Measurements from ENCODE around the gene MICU1. TPM values are rescaled to one million over a fixed set of nuclear protein-coding genes. Genes with fewer than 3 reads are reported as not detected.

MICU1 gene
- polyA plus RNA-seq, 1 donor (not counting 4 experiments of a cell fraction or from before 2014, with no cell fraction given) = 19.4 TPM

DNA sequence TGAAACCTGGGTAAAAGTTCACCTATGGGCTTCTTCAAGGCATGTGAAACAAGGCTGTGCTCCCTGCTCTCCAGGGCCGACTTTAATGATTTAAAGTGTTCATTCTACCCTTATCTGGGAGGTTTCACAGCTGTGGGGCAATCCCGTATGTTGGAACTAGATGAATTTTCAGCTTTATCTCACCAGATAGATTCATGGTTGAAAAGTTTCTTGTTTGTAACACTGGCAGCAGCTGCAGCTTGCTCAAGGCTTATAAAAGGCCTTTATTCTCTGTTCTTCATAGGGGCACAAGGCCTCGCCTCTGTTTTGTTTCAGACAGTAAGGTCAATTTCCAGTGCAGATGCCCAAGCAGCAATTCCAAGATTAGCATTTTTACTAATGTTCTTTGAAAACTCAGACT, 200.7 kb downstream of the MICU1 start:
- FAIRE-seq (no peak), DNase-seq (ENCODE audit: low read depth, low spot score) (no peak)
- no peak overlapping the region for H3K4me3 ChIP-seq (ENCODE audit: control insufficient read depth in 2 of 3, extremely low read depth in 1 of 3, insufficient read depth in 2 of 3, low read depth in 1 of 3, low read length in 3 of 3)
- H3K4me2 ChIP-seq (ENCODE audit: control insufficient read depth, extremely low read depth, insufficient read depth, low read depth, low read length) = no peak overlapping the region
- no peaks in the 10 kb centered on the region for H3K9me1 ChIP-seq (ENCODE audit: control insufficient read depth, extremely low read depth, insufficient read depth, low read length)
- no peaks in the 10 kb centered on the region for H3K4me1 ChIP-seq (ENCODE audit: control insufficient read depth, extremely low read depth, insufficient read depth, low read length)
- no peaks in the 10 kb centered on the region for H3K9me3 ChIP-seq (ENCODE audit: control insufficient read depth, low read depth, low read length)
- H3K27me3 ChIP-seq (ENCODE audit: control insufficient read depth, extremely low read depth, insufficient read depth, low read length) = no peaks in the 10 kb centered on the region
- dilution Hi-C loops (cut with MboI; ENCODE audit: extremely low pct_ligation_motif_present, low sequenced_read_pairs) = no loop called here
- H3K36me3 ChIP-seq (ENCODE audit: control insufficient read depth in 2 of 2, extremely low read depth in 1 of 2, insufficient read depth in 2 of 2, low read length in 2 of 2) = peaks cover 0 to 5% of the 10 kb centered on the region in 2 experiments
- TF ChIP-seq, protein P1, sequence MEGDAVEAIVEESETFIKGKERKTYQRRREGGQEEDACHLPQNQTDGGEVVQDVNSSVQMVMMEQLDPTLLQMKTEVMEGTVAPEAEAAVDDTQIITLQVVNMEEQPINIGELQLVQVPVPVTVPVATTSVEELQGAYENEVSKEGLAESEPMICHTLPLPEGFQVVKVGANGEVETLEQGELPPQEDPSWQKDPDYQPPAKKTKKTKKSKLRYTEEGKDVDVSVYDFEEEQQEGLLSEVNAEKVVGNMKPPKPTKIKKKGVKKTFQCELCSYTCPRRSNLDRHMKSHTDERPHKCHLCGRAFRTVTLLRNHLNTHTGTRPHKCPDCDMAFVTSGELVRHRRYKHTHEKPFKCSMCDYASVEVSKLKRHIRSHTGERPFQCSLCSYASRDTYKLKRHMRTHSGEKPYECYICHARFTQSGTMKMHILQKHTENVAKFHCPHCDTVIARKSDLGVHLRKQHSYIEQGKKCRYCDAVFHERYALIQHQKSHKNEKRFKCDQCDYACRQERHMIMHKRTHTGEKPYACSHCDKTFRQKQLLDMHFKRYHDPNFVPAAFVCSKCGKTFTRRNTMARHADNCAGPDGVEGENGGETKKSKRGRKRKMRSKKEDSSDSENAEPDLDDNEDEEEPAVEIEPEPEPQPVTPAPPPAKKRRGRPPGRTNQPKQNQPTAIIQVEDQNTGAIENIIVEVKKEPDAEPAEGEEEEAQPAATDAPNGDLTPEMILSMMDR (optimal IDR thresholded peaks at IDR 0.05 in 1 of 3, IDR thresholded peaks at IDR 0.05 in 1 of 3, conservative IDR thresholded peaks at IDR 0.05 in 1 of 3; ENCODE audit: extremely low read depth in 1 of 3, insufficient read depth in 2 of 3, low read length in 3 of 3) = no peak
- no peak for TF ChIP-seq EZH2 (IDR thresholded peaks at IDR 0.05; ENCODE audit: low read length)
- no peak overlapping the region for H3K27ac ChIP-seq (ENCODE audit: control insufficient read depth, insufficient read depth, low read length)
- H3K79me2 ChIP-seq (ENCODE audit: control insufficient read depth, insufficient read depth, low read length) = no peaks in the 10 kb centered on the region
- no peak overlapping the region for H3K9ac ChIP-seq (ENCODE audit: control insufficient read depth, extremely low read depth, insufficient read depth, low read length)
- no peak overlapping the region for H2AFZ ChIP-seq (ENCODE audit: control insufficient read depth, low read length)
- no peaks in the 10 kb centered on the region for H4K20me1 ChIP-seq (ENCODE audit: control insufficient read depth, extremely low read depth, insufficient read depth, low read length)

DNA sequence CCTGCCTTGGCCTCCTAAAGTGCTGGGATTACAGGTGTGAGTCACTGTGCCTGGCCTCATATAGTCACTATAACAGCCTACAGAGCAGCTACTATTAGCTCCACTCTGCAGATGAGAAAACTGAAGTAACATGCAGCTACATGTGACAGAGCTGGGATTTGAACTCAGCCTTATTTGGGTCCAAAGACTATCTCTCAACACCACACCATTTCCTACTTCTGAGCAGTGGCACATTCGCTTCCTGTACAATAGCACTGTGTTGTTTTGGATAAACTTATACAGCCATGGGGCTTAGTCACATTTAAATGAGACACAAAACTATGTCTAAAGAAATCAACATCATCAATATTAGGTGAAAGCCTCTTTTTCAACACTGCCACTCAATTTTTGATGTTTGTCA, 201.3 kb downstream of the MICU1 start:
- Histone ChIP-seq H3K9ac (ENCODE audit: control insufficient read depth, extremely low read depth, insufficient read depth, low read length) (no peak overlapping the region), H2AFZ (ENCODE audit: control insufficient read depth, low read length) (no peak overlapping the region), H3K4me3 (ENCODE audit: control insufficient read depth in 2 of 3, extremely low read depth in 1 of 3, insufficient read depth in 2 of 3, low read depth in 1 of 3, low read length in 3 of 3) (no peak overlapping the region), H3K9me3 (ENCODE audit: control insufficient read depth, low read depth, low read length) (no peaks in the 10 kb centered on the region), H3K27me3 (ENCODE audit: control insufficient read depth, extremely low read depth, insufficient read depth, low read length) (no peaks in the 10 kb centered on the region), H3K9me1 (ENCODE audit: control insufficient read depth, extremely low read depth, insufficient read depth, low read length) (no peaks in the 10 kb centered on the region), H3K27ac (ENCODE audit: control insufficient read depth, insufficient read depth, low read length) (no peak overlapping the region), H3K4me2 (ENCODE audit: control insufficient read depth, extremely low read depth, insufficient read depth, low read depth, low read length) (no peak overlapping the region), H3K36me3 (ENCODE audit: control insufficient read depth in 2 of 2, extremely low read depth in 1 of 2, insufficient read depth in 2 of 2, low read length in 2 of 2) (peaks cover 0 to 5% of the 10 kb centered on the region in 2 experiments), H3K79me2 (ENCODE audit: control insufficient read depth, insufficient read depth, low read length) (no peaks in the 10 kb centered on the region), H4K20me1 (ENCODE audit: control insufficient read depth, extremely low read depth, insufficient read depth, low read length) (no peaks in the 10 kb centered on the region), H3K4me1 (ENCODE audit: control insufficient read depth, extremely low read depth, insufficient read depth, low read length) (no peaks in the 10 kb centered on the region)
- FAIRE-seq (no peak), DNase-seq (ENCODE audit: low read depth, low spot score) (no peak)
- TF ChIP-seq EZH2 (IDR thresholded peaks at IDR 0.05; ENCODE audit: low read length) = no peak
- TF ChIP-seq, protein P1 (optimal IDR thresholded peaks at IDR 0.05 in 1 of 3, IDR thresholded peaks at IDR 0.05 in 1 of 3, conservative IDR thresholded peaks at IDR 0.05 in 1 of 3; ENCODE audit: extremely low read depth in 1 of 3, insufficient read depth in 2 of 3, low read length in 3 of 3) = no peak
- dilution Hi-C loops (cut with MboI; ENCODE audit: extremely low pct_ligation_motif_present, low sequenced_read_pairs) = no loop called here

Data from keratinocyte (primary cell).